ENCODE measurements around the gene FAHD2A. TPM values are rescaled to one million over a fixed set of nuclear protein-coding genes. Genes with fewer than 3 reads are reported as not detected.
"Not testable (repeated sequence)": the region's sequence is repeated elsewhere in the genome, so short reads cannot be mapped to it uniquely, and the experiment has no call there.

The FAHD2A gene
- total RNA-seq, 2 donors from 2014 or later = 19.9 to 27.5 TPM

DNA sequence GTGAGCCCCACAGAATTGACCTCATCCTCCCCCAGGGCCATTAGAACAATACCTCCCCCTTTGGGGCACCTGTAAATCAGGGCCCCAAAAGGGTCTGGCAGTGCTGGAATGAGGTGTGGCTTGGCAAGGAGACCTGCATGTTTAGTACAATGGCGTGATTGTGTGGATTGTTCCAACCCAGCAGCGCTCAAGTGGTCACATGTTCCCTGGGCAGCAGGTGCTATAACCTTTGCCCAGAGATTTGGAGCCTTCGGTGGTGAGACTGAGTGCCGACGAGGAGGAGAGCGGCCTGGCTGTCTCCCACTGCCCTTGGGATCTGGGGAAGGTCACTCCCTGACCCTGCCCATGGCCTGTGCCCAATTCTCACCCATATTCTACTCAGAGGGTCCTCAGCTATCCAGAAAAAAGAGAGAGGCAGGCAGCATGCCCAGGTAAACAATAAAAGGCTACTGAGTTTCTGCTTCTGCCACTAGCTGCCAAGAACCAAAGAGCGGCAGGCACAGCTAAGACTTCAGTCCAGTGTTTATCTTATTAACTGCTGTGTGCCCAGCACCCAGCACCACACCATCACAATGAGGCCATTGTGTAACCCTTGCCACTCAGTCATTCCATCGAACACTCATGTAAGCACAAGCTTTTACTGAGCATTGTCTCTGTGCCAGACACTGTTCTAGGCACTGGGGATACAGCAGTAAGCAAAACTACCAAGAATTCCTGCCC, 27.4 kb downstream of the FAHD2A start:
- H3K27me3 ChIP-seq; H3K9me3 ChIP-seq; H3K4me1 ChIP-seq; H3K27ac ChIP-seq; DNase-seq (ENCODE audit: low spot score); H3K4me3 ChIP-seq; H3K36me3 ChIP-seq: not testable (repeated sequence)

DNA sequence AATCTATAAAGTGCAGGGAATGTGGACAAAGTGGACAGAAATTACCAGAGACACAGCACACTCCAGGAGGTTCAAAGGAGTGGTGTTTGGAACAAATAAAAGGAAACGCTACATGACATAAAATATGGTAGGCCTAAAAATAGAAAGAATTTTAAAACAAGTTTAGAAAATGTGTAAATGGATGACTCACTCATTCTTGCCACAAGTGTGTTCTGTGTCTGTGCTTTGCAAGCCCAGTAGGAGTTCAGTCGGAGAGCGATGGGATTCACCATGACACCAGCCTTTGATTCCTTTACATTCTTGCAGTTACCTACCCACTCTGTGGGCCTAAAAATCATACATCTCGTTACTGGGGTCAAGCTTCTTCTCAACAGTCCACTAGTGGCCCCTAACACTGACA, 30.9 kb downstream of the FAHD2A start:
- H3K27me3 ChIP-seq; H3K4me3 ChIP-seq; H3K36me3 ChIP-seq; H3K27ac ChIP-seq; H3K9me3 ChIP-seq; DNase-seq (ENCODE audit: low spot score); H3K4me1 ChIP-seq: not testable (repeated sequence)

DNA sequence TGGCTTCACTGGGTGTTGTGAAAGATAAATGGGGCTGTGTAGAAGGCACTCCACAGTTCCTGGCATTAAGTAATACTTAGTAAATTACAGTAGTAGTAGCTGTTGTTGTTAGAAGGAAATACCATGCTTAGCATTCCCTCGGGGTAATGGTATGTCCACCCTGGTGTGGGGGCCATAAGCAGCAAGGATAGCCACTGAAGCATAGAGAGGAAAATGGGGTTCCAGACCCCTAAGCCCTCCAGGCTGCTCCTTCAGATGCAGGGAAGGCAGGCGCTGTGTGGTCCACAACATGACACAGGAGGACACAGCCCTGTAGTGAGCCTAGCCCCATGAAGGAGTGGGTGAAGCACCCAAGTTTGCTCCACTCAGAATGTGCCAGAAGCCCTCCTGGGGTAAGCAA, 31.5 kb downstream of the FAHD2A start:
- not testable (repeated sequence) for H3K27ac ChIP-seq; H3K9me3 ChIP-seq; H3K27me3 ChIP-seq; H3K36me3 ChIP-seq; H3K4me3 ChIP-seq; H3K4me1 ChIP-seq; DNase-seq (ENCODE audit: low spot score)

DNA sequence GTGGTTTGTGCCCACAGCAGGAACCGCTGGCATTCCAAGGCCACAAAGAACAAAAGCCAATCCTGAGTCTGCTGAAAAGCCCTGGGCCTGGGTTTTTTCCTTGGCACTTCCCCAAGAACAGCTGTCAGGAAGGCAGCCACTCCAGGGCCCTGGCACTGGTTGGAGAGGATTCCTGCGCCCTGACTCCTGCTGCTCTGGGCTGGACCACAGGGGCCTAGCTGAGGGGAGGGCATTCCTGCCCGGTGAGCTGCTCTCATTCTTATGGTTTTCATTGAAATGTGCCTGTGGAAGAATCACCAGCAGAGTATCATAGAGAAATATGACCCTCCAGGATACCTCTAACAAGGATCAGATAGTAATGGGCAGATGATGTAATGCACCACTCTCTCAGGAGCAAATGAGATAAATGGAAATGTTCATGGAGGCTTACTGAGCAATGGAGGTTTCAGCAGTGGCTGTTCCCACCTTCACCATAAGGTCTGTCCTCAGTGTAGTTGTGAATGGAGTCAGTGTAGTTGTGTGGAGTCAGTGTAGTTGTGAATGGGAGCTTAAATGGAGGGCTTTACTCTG, 32.1 kb downstream of the FAHD2A start:
- not testable (repeated sequence) for H3K27me3 ChIP-seq; H3K27ac ChIP-seq; DNase-seq (ENCODE audit: low spot score); H3K4me3 ChIP-seq; H3K36me3 ChIP-seq; H3K4me1 ChIP-seq; H3K9me3 ChIP-seq

DNA sequence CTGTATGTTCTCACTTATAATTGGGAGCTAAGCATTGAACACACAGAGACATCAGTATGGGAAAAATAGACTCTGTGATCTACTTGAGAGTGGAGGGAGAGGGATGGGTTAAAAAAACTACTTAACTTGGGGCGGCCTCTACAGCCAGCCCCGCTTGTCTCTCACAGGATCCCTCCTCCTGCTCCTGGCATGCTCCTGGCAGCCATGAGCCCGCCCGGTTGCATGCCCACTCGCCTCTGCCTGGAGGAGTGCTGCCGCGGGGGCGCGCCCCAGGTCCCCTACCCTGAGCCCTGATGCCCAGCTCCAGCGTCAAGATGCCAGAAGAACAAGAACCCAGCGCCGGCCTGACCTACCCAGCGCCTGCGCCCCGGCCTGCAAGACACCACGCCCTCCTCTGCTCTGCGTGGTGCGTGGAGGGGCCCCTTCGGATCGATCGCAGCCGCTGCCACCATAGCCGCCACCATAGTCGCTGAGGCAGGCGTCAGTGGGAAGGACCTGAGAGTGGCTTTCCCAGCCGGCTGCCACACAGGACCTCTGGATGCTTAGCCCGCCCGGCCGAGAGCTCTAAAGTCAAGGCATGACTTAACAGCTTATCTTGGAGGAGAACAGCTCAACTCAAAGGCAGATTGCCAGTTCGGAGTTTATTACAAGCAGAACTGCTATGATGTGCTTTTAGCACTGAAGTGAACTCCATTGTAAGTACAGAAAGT, 32.8 kb downstream of the FAHD2A start:
- H3K27me3 ChIP-seq; H3K4me3 ChIP-seq; H3K36me3 ChIP-seq; H3K27ac ChIP-seq; H3K9me3 ChIP-seq; DNase-seq (ENCODE audit: low spot score); H3K4me1 ChIP-seq: not testable (repeated sequence)

DNA sequence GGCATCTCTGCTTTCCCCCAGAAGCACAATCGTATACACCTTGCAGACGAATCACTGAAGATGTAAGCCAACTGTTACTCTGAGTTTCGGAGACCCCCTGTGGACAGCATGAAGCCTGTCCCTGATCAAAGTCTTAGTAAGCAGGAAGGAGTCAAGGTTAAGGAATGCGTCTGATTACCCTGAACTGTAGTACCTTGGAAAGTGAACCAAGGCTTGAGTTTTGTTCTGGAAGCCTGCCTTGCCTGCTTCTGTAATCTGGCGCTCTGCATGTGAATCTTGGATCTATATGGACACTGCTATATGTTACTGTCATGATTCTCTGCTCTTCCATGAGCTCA, 33.3 kb downstream of the FAHD2A start:
- not testable (repeated sequence) for H3K27ac ChIP-seq; DNase-seq (ENCODE audit: low spot score); H3K9me3 ChIP-seq; H3K4me3 ChIP-seq; H3K36me3 ChIP-seq; H3K27me3 ChIP-seq; H3K4me1 ChIP-seq

DNA sequence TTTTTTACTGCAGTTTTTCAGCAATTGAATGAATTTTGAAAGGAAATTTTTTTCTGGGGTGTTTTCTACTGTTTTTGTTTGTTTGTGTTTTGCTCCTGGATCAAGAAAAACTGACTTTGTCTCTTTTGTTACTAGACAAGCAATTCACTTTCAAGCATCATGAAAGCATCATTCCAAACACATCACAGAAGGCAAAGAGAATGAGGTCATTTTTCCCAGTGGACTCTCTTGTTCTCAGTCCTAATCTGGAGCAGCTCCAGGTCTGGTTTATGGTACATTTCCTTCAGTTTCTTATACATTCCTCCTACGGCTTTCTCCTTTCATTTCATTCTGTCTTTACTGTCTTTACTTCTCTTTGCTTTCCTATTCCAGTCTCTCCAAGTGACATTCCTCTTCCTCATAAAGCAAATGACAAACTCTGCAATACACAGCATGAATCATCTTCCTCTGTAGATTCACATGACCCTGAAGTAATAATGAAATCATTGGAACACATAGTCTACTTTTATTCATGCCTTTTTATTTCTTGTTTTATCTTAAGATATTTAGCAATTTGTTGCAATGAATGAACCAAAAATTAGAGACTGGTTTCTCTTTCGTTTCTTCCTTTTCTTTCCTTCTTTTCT, 40.1 kb downstream of the FAHD2A start:
- not testable (repeated sequence) for DNase-seq (ENCODE audit: low spot score); H3K4me3 ChIP-seq; H3K27me3 ChIP-seq; H3K9me3 ChIP-seq; H3K27ac ChIP-seq; H3K4me1 ChIP-seq; H3K36me3 ChIP-seq

DNA sequence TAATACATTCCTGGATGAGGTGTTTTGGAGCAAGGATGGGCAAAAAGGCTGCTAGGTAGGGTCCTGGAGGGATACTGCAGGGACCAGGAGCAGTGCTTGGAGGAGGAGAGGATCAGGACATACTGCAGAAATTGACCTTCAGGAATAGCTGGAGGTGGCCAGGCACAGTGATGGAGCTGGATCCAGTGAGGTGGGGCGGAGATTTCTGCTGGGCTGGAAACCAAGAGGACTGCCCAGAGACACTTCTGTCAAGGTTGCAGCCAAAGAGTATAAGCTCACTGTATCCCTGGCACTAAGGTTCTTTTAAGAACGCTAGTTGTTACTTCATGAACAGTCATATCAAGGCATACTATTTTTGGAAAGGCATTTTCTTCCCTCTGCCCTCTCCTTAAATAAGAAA, 42.8 kb downstream of the FAHD2A start:
- not testable (repeated sequence) for H3K27ac ChIP-seq; H3K4me1 ChIP-seq; H3K27me3 ChIP-seq; DNase-seq (ENCODE audit: low spot score); H3K9me3 ChIP-seq; H3K36me3 ChIP-seq; H3K4me3 ChIP-seq

DNA sequence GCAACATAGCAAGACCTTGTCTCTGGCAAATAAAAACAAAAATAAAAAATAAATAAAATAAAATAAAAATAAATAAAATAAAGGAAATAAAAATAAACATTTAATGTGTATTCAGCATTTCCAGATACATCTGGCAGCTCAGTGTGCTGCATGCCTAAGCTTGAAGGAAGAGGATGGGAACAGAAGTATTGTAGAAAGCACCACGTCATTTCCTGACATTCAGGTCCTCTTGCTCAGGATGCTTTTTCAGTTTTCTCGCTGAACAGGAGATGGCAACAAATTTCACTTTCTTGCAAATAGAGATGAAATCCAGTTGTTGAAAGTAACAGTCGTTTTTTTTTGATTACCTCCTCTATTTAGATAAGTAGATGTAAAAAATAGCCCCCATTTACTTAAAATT, 60.8 kb downstream of the FAHD2A start:
- H3K9me3 ChIP-seq; DNase-seq (ENCODE audit: low spot score); H3K27me3 ChIP-seq; H3K4me1 ChIP-seq; H3K4me3 ChIP-seq; H3K27ac ChIP-seq; H3K36me3 ChIP-seq: not testable (repeated sequence)

Other genes starting within 250 kb of the FAHD2A start
- 1 to 10 TPM; 4.9 to 7.5 TPM for gene ZNF514, start 242.9 kb upstream of the FAHD2A start, total RNA-seq
- gene ZNF2, start 236.9 kb upstream of the FAHD2A start, total RNA-seq = 1 to 10 TPM; 3.5 to 3.7 TPM
- 1 to 10 TPM; 2.2 to 3.2 TPM for gene ZNF892, start 195.2 kb upstream of the FAHD2A start, total RNA-seq
- under 1 TPM; 0.11 to 0.35 TPM for gene PROM2, start 128.3 kb upstream of the FAHD2A start, total RNA-seq
- 1 to 10 TPM; 4.0 to 5.9 TPM for gene KCNIP3, start 105.4 kb upstream of the FAHD2A start, total RNA-seq
- gene TRIM43B, start 82.0 kb downstream of the FAHD2A start, total RNA-seq = not detected
- not detected for gene TRIM43, start 189.3 kb downstream of the FAHD2A start, total RNA-seq

Data from right atrium auricular region (tissue), 2 donors.